ENCODE results near the gene ITGB1.

- TF ChIP-seq CTCF (IDR thresholded peaks at IDR 0.05) (no peak), POLR2A (IDR thresholded peaks at IDR 0.05) (no peak)
Observed at GRCh38 chr10:32972929-32973328, 14.9 kb upstream of the ITGB1 start.

Data from heart left ventricle (tissue), 13 donors.